Left lung (tissue), 10 donors: ENCODE results near the gene RPS15. TPM values are rescaled to one million over a fixed set of nuclear protein-coding genes. Genes with fewer than 3 reads are reported as not detected.

Experiments used
- ATAC-seq: fragments of 200-7000 bp; cut with Tn5 transposase; one replicate; pipeline ENCODE4 v1.9.1; 2020; ENCODE audit warnings: moderate library complexity
- DNase-seq, 4 donors: peaks; one replicate each; pipeline ENCODE4 v3.0.0-alpha.2; 2013 to 2020
- H3K27ac ChIP-seq, 2 donors: fragments of 200-600 bp; sonication (generic) in 1 of 2; one replicate each; pipeline versions ENCODE4 v1.5.0 to v1.8.0; 2020 to 2021
- H3K27me3 ChIP-seq, 2 donors: fragments of 200-600 bp; sonication (generic) in 1 of 2; one replicate each; pipeline versions ENCODE4 v1.5.0 to v1.8.0; 2020 to 2021
- H3K36me3 ChIP-seq, 2 donors: fragments of 200-600 bp; sonication (generic) in 1 of 2; one replicate each; pipeline versions ENCODE4 v1.5.0 to v1.8.0; 2020 to 2021
- H3K4me1 ChIP-seq, 2 donors: fragments of 200-600 bp; one replicate each; pipeline ENCODE4 v1.8.0; 2021
- H3K4me3 ChIP-seq, 2 donors: fragments of 200-600 bp; sonication (generic) in 1 of 2; one replicate each; pipeline versions ENCODE4 v1.5.0 to v1.8.0; 2020 to 2021; ENCODE audit warnings: mild to moderate bottlenecking in 1 of 2
- H3K9me3 ChIP-seq, 2 donors: fragments of 200-600 bp; sonication (generic) in 1 of 2; one replicate each; pipeline versions ENCODE4 v1.5.0 to v1.8.0; 2020 to 2021
- CTCF ChIP-seq, 2 donors: fragments of 200-600 bp; sonication (generic) in 1 of 2; IDR thresholded peaks; one replicate each; pipeline versions ENCODE4 v1.5.0 to v1.8.0; 2021; ENCODE audit warnings: antibody characterized with exemption in 2 of 2
- intact Hi-C, 2 donors: fragments of 100-400 bp; cut with DNase I; formaldehyde crosslinking; loops; one replicate each; pipeline versions ENCODE4 v1.11.2 to v1.14.2; 2022
- polyA plus RNA-seq, 6 donors: library from polyadenylated mRNA; unstranded; fragments of 120-200 nt; gene quantifications; one replicate each; pipeline ENCODE4 v1.2.1, GENCODE V29; 2013; ENCODE audit not compliant: insufficient read length in 6 of 6
- total RNA-seq, 2 donors: library from RNA; stranded (reverse); fragmentation: NEBNext Ultra II Directional; extraction: Animal tissue kit (Norgen Biotek cat#: 25700); gene quantifications; one replicate each; pipeline ENCODE4 v1.2.1, GENCODE V29; 2021
- donor health status: DM: no; HTN: yes; CAD: no.
- donor health status: DM: no; HTN: no; CAD: no.

RPS15 gene
- total and polyA plus RNA-seq, 8 donors: 673 to 987 (median 836) TPM

GRCh38 chr19:1446713-1447481, 8.7 kb downstream of the RPS15 start:
- TF ChIP-seq CTCF (IDR thresholded peaks at IDR 0.05): no peak
- Histone ChIP-seq H3K36me3 (peaks cover 0 to 14% of the 10 kb centered on the region in 2 donors), H3K27ac (no peak overlapping the region), H3K4me1 (peaks cover 7 to 28% of the 10 kb centered on the region in 2 donors), H3K9me3 (no peaks in the 10 kb centered on the region), H3K4me3 (no peak overlapping the region), H3K27me3 (peaks cover 59 to 74% of the 10 kb centered on the region in 2 donors)
- intact Hi-C loops: no loop called here
- DNase-seq (peak in 1 of 4 donors; percentile 81), ATAC-seq (no peak)

- ATAC-seq: no peak
- DNase-seq: no peak
- no peak overlapping the region for H3K27ac ChIP-seq
- H3K36me3 ChIP-seq: peaks cover 0 to 8% of the 10 kb centered on the region in 2 donors
- H3K9me3 ChIP-seq: no peaks in the 10 kb centered on the region
- H3K4me1 ChIP-seq: peaks cover 7 to 28% of the 10 kb centered on the region in 2 donors
- intact Hi-C loops: no loop called here
- no peak overlapping the region for H3K4me3 ChIP-seq
- TF ChIP-seq CTCF (IDR thresholded peaks at IDR 0.05): no peak
- peaks cover 65 to 80% of the 10 kb centered on the region in 2 donors for H3K27me3 ChIP-seq
These were observed 9.3 kb downstream of the RPS15 start for GRCh38 chr19:1447504-1447903.

- peaks cover 7 to 28% of the 10 kb centered on the region in 2 donors for H3K4me1 ChIP-seq
- TF ChIP-seq CTCF (IDR thresholded peaks at IDR 0.05): no peak
- H3K4me3 ChIP-seq: no peak overlapping the region
- H3K27me3 ChIP-seq: peaks cover 70 to 84% of the 10 kb centered on the region in 2 donors
- no peak for ATAC-seq
- DNase-seq: no peak
- peaks cover 0 to 3% of the 10 kb centered on the region in 2 donors for H3K36me3 ChIP-seq
- intact Hi-C loops: no loop called here
- no peak overlapping the region for H3K27ac ChIP-seq
- H3K9me3 ChIP-seq: no peaks in the 10 kb centered on the region
These were observed 9.7 kb downstream of the RPS15 start for GRCh38 chr19:1447944-1448343.

GRCh38 chr19:1449467-1450442, 11.6 kb downstream of the RPS15 start, which contains the start of gene APC2:
APC2 (plus strand) TSS chr19:1450121; CDS start chr19:1453002, 2,881 bp downstream.
- intact Hi-C loops: no loop called here

More at GRCh38 chr19:1449467-1450442, 11.6 kb downstream of the RPS15 start, which contains the start of gene APC2:
- no peak for TF ChIP-seq CTCF (IDR thresholded peaks at IDR 0.05)
- Histone ChIP-seq H3K27me3 (peaks cover 88 to 100% of the 10 kb centered on the region in 2 donors), H3K4me3 (no peak within 1 kb of the TSS), H3K9me3 (no peaks in the 10 kb centered on the region), H3K4me1 (peaks cover 7 to 28% of the 10 kb centered on the region in 2 donors), H3K36me3 (no peaks in the 10 kb centered on the region), H3K27ac (no peak within 1 kb of the TSS)
- DNase-seq: peak in 1 of 4 donors; percentile 67
- no peak for ATAC-seq
